Endothelial cell of umbilical vein (primary cell): Measurements from ENCODE around the gene MTTP. TPM values are rescaled to one million over a fixed set of nuclear protein-coding genes. Genes with fewer than 3 reads are reported as not detected.

Source experiments
- BruUV-seq: library from RNA; stranded (reverse); fragments of 400-500 nt; replicated peaks from 2 replicates; lab custom pipeline; 2021; lab: Mats Ljungman, UMichigan
- CTCF ChIA-PET: fragments of 300-600, 350-600 bp; sonication (Branson Sonifier 250); formaldehyde crosslinking; loops from one replicate; lab custom pipeline; 2021; ENCODE audit warnings: antibody characterized with exemption, inconsistent platforms; lab: Charles Lee
- POLR2A ChIA-PET: fragments of 300-600, 350-600 bp; sonication (Branson Sonifier 250); formaldehyde crosslinking; loops from one replicate; lab custom pipeline; 2021; ENCODE audit warnings: antibody characterized with exemption, inconsistent platforms; lab: Charles Lee
- DNase-seq: peaks from one replicate; pipeline ENCODE4 v3.0.0-alpha.2; 2011; ENCODE audit warnings: low read depth, low spot score
- FAIRE-seq: peaks from 2 replicates; lab custom pipeline; 2011; peaks lifted over from hg19 to GRCh38; lab: Jason Lieb, UNC
- H2AFZ ChIP-seq: 2 replicates; pipeline ENCODE4 v1.6.0; 2012; ENCODE audit warnings: low read depth, low read length, control low read depth, inconsistent platforms
- H3K27ac ChIP-seq: 2 replicates; pipeline ENCODE4 v1.5.1; 2011; ENCODE audit warnings: low read depth, mild to moderate bottlenecking, control low read depth, low read length, moderate library complexity; ENCODE audit not compliant: insufficient read depth
- H3K27me3 ChIP-seq, 2 experiments: 2 replicates each; pipeline versions ENCODE4 v1.6.0 to v1.6.1; 2011; ENCODE audit warnings: low read length in 2 of 2, mixed read lengths in 1 of 2; ENCODE audit not compliant: control insufficient read depth in 2 of 2, insufficient read depth in 2 of 2
- H3K36me3 ChIP-seq, 2 experiments: 2 replicates in 1 of 2; 3 replicates in 1 of 2; pipeline ENCODE4 v1.5.1; 2011; ENCODE audit warnings: low read length in 2 of 2, mild to moderate bottlenecking in 1 of 2, moderate library complexity in 1 of 2; ENCODE audit not compliant: control insufficient read depth in 2 of 2, insufficient read depth in 2 of 2; ENCODE audit errors: extremely low read depth in 1 of 2
- H3K4me1 ChIP-seq: 3 replicates; pipeline ENCODE4 v1.5.1; 2011; ENCODE audit warnings: mild to moderate bottlenecking, low read length; ENCODE audit not compliant: control insufficient read depth, insufficient read depth; ENCODE audit errors: extremely low read depth
- H3K4me2 ChIP-seq: 2 replicates; pipeline ENCODE4 v1.6.1; 2011; ENCODE audit warnings: low read length, control low read depth, mixed read lengths; ENCODE audit not compliant: insufficient read depth
- H3K4me3 ChIP-seq, 3 experiments: fragments of 200-600 bp in 1 of 3; sonication (generic), shearing (Covaris generic) in 1 of 3; replicated peaks in 1 of 3; 2 replicates each; pipeline ENCODE4 v1.5.1; 2011 to 2016; ENCODE audit warnings: control low read depth in 3 of 3, low read length in 3 of 3, mild to moderate bottlenecking in 2 of 3, inconsistent platforms in 1 of 3, low read depth in 1 of 3, moderate library complexity in 1 of 3; ENCODE audit not compliant: insufficient read depth in 1 of 3
- H3K79me2 ChIP-seq: 2 replicates; pipeline ENCODE4 v1.6.0; 2012; ENCODE audit warnings: low read length, inconsistent platforms; ENCODE audit not compliant: control insufficient read depth, insufficient read depth
- H3K9ac ChIP-seq: replicated peaks from 2 replicates; pipeline ENCODE3; 2011; ENCODE audit warnings: low read length, control low read depth; ENCODE audit not compliant: insufficient read depth; ENCODE audit errors: extremely low read depth
- H3K9me1 ChIP-seq: replicated peaks from 3 replicates; pipeline ENCODE4 v1.6.0; 2011; ENCODE audit warnings: mild to moderate bottlenecking, low read length; ENCODE audit not compliant: control insufficient read depth, insufficient read depth; ENCODE audit errors: extremely low read depth
- H3K9me3 ChIP-seq: replicated peaks from 2 replicates; pipeline ENCODE4 v1.5.1; 2012; ENCODE audit warnings: low read length, inconsistent platforms; ENCODE audit not compliant: control insufficient read depth, insufficient read depth
- H4K20me1 ChIP-seq: replicated peaks from 2 replicates; pipeline ENCODE3; 2011; ENCODE audit warnings: mild to moderate bottlenecking, low read length; ENCODE audit not compliant: control insufficient read depth, insufficient read depth; ENCODE audit errors: extremely low read depth
- EZH2 ChIP-seq: IDR thresholded peaks from 2 replicates; pipeline ENCODE4 v1.6.1; 2012; ENCODE audit warnings: borderline replicate concordance, low read depth, mild to moderate bottlenecking, moderate library complexity, low read length, inconsistent platforms; ENCODE audit not compliant: severe bottlenecking
- FOS ChIP-seq: IDR thresholded peaks from 2 replicates; pipeline ENCODE4 v1.6.1; 2011; ENCODE audit warnings: mild to moderate bottlenecking, low read length, moderate library complexity, borderline replicate concordance; ENCODE audit not compliant: insufficient read depth
- GATA2 ChIP-seq: IDR thresholded peaks from 2 replicates; pipeline ENCODE4 v1.7.0; 2011; ENCODE audit warnings: low read depth, mild to moderate bottlenecking, moderate library complexity, mixed read lengths, low read length; ENCODE audit not compliant: insufficient read length, insufficient read depth
- POLR2A ChIP-seq: IDR thresholded peaks from 2 replicates; pipeline ENCODE4 v1.6.1; 2012; ENCODE audit warnings: low read depth, mild to moderate bottlenecking, control low read depth, low read length
- POLR2AphosphoS5 ChIP-seq: IDR thresholded peaks from 2 replicates; pipeline ENCODE4 v1.6.1; 2012; ENCODE audit warnings: low read depth, mild to moderate bottlenecking, control low read depth, low read length, moderate library complexity; ENCODE audit not compliant: insufficient read depth
- dilution Hi-C: fragments of 300-500 bp; cut with MboI; formaldehyde crosslinking; loops from one replicate; pipeline ENCODE4 v1.15.0; 2019; ENCODE audit warnings: low sequenced_read_pairs; ENCODE audit not compliant: extremely low pct_ligation_motif_present
- intact Hi-C: fragments of 100-400 bp; cut with micrococcal nuclease; formaldehyde crosslinking; loops from one replicate; pipeline ENCODE4 v1.10.0; 2022
- polyA plus RNA-seq, 4 experiments: library from polyadenylated mRNA; depleted of rRNA in 3 of 4; stranded (reverse) in 3 of 4; unstranded in 1 of 4; fragments of >200 nt; gene quantifications; 2 replicates each; pipeline versions ENCODE4 v1.2.1 to v1.2.3, GENCODE V29; 2011 to 2012; ENCODE audit warnings: missing spikeins in 1 of 4
- total RNA-seq: library from RNA; stranded (reverse); gene quantifications from 2 replicates; pipeline ENCODE4 v1.2.3, GENCODE V29; 2021

Gene MTTP
- total and polyA plus RNA-seq, 2 donors (not counting 3 experiments of a cell fraction or from before 2014, with no cell fraction given): not detected

GRCh38 chr4:99608417-99608816 is 33.8 kb downstream of the MTTP start:
- peaks cover 0 to 5% of the 10 kb centered on the region in 2 experiments for H3K27me3 ChIP-seq
- H3K4me2 ChIP-seq: no peak overlapping the region
- H3K79me2 ChIP-seq: no peaks in the 10 kb centered on the region
- H3K9me1 ChIP-seq: no peaks in the 10 kb centered on the region
- no peak overlapping the region for H2AFZ ChIP-seq
- ChIA-PET POLR2A (no interaction called here), CTCF (interaction anchor here (0.6 kb wide), 1 partner anchor 60 kb away, joined by 3 read pairs; no protein-coding TSS in a partner anchor)
- no peak overlapping the region for H3K27ac ChIP-seq
- no peaks in the 10 kb centered on the region for H3K4me1 ChIP-seq
- H3K4me3 ChIP-seq: no peak overlapping the region
- intact Hi-C loops (no loop called here), dilution Hi-C loops (no loop called here)
- TF ChIP-seq POLR2A (no peak), EZH2 (no peak)
- H3K9me3 ChIP-seq: no peaks in the 10 kb centered on the region
- H4K20me1 ChIP-seq: no peaks in the 10 kb centered on the region
- H3K36me3 ChIP-seq: no peaks in the 10 kb centered on the region
- DNase-seq (no peak), FAIRE-seq (no peak)
- no TSS peak for BruUV-seq
- no peak overlapping the region for H3K9ac ChIP-seq

DNA sequence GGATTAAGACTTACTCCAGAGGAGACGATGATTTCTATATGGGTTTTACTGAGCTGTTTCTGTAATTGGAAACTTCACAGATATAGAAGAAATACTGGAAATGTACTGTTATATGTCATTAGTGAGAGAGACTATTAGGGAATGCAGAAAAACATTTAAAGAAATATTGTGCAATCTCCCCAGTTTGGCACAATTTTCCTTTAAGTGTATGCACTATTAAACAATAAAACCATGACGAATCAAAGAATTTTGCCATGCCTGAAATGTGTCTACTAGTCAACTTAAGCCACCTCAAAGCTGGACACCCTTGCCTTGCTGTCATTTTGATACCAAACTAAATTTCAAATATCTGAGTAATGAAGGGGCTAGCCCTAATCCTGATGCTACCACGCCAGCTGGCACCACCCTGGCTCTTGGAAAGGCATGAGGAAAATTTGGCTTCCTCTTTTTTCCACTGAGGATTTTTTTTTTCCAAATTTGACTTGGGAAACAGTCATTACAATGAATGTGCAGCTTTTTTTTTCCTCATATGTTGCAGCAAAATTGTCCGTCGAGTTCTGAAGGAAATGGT is 36.1 kb downstream of the MTTP start:
- POLR2A ChIA-PET: no interaction called here
- CTCF ChIA-PET: no interaction called here
- no peak overlapping the region for H3K9ac ChIP-seq
- H3K9me3 ChIP-seq: no peaks in the 10 kb centered on the region
- no peak overlapping the region for H3K27ac ChIP-seq
- H3K9me1 ChIP-seq: no peaks in the 10 kb centered on the region
- no peak for DNase-seq
- TF ChIP-seq POLR2AphosphoS5 (no peak), GATA2 (no peak), FOS (no peak)
- H3K4me2 ChIP-seq: no peak overlapping the region
- no peaks in the 10 kb centered on the region for H3K36me3 ChIP-seq
- no peaks in the 10 kb centered on the region for H3K4me1 ChIP-seq
- H2AFZ ChIP-seq: no peak overlapping the region
- BruUV-seq: no TSS peak
- FAIRE-seq: no peak
- H3K4me3 ChIP-seq: no peak overlapping the region
- intact Hi-C loops (no loop called here), dilution Hi-C loops (no loop called here)
- H4K20me1 ChIP-seq: no peaks in the 10 kb centered on the region
- no peaks in the 10 kb centered on the region for H3K27me3 ChIP-seq
- H3K79me2 ChIP-seq: no peaks in the 10 kb centered on the region
